Right lobe of liver (tissue), 6 donors: ENCODE data around the gene TANC2. TPM values are rescaled to one million over a fixed set of nuclear protein-coding genes. Genes with fewer than 3 reads are reported as not detected.

Experiments used
- ATAC-seq, 4 donors: fragments of 200-7000 bp; cut with Tn5 transposase; one replicate each; pipeline ENCODE4 v1.9.1; 2020; ENCODE audit warnings: mild to moderate bottlenecking in 4 of 4, moderate library complexity in 4 of 4
- DNase-seq, 3 donors: peaks; one replicate each; pipeline ENCODE4 v3.0.0-alpha.2; 2020
- H3K27ac ChIP-seq, 3 donors: fragments of 200-600 bp; one replicate each; pipeline ENCODE4 v1.8.0; 2022
- H3K27me3 ChIP-seq, 2 donors: fragments of 200-600 bp; one replicate each; pipeline ENCODE4 v1.8.0; 2022
- H3K36me3 ChIP-seq, 4 donors: fragments of 200-600 bp; sonication (generic) in 1 of 4; one replicate each; pipeline versions ENCODE4 v1.5.1 to v1.8.0; 2017 to 2022; ENCODE audit warnings: control low read depth in 1 of 4
- H3K4me1 ChIP-seq, 4 donors: fragments of 200-600 bp; sonication (generic) in 1 of 4; one replicate each; pipeline versions ENCODE4 v1.5.1 to v1.8.0; 2017 to 2022; ENCODE audit warnings: control low read depth in 1 of 4
- H3K4me3 ChIP-seq, 3 donors: fragments of 200-600 bp; one replicate each; pipeline ENCODE4 v1.8.0; 2022
- H3K9me3 ChIP-seq, 4 donors: fragments of 200-600 bp; sonication (generic) in 1 of 4; one replicate each; pipeline versions ENCODE4 v1.5.1 to v1.8.0; 2017 to 2022; ENCODE audit warnings: control low read depth in 1 of 4
- POLR2A ChIP-seq: fragments of 450-650 bp; IDR thresholded peaks from one replicate; pipeline ENCODE4 v1.6.1; 2017; ENCODE audit warnings: antibody characterized with exemption, mild to moderate bottlenecking
- WGBS: methylation state at CpG from one replicate; pipeline ENCODE4 v1.1.6; 2018; ENCODE audit warnings: low coverage, low lambda C conversion rate; ENCODE audit not compliant: insufficient coverage; ENCODE audit errors: missing lambda C conversion rate; 5-methylcytosine and 5-hydroxymethylcytosine counted together
- intact Hi-C, 2 donors: fragments of 100-400 bp; cut with DNase I; formaldehyde crosslinking; loops; one replicate each; pipeline versions ENCODE4 v1.11.2 to v1.14.1; 2022
- total RNA-seq, 6 experiments: library from RNA; depleted of rRNA in 2 of 6; stranded (reverse); fragments of >200 nt in 2 of 6; fragmentation: NEBNext Ultra II Directional in 3 of 6; extraction: Animal tissue kit (Norgen Biotek cat#: 25700) in 3 of 6; gene quantifications; one replicate each; pipeline versions ENCODE4 v1.1.0 to v1.2.4, GENCODE V29; 2016 to 2023
- TF ChIP-seq, protein P1 (sequence below), 4 donors: fragments of 200-600 bp in 3 of 4; fragments of 450-650 bp in 1 of 4; IDR thresholded peaks; one replicate each; pipeline versions ENCODE4 v1.5.1 to v1.8.0; 2016 to 2022; ENCODE audit warnings: antibody characterized with exemption in 4 of 4, mild to moderate bottlenecking in 2 of 4
- donor health status: DM: no; HTN: yes; CAD: no.
- donor health status: DM: no; HTN: no; CAD: no.
- donor health status: DM: no; HTN: no; CAD: no.
- donor health status: DM: no; HTN: yes; CAD: no.
- donor health status: DM: no; HTN: yes; CAD: no.

Gene TANC2
- total RNA-seq, 6 experiments from 2014 or later: 3.1 to 10.3 (median 5.2) TPM

DNA sequence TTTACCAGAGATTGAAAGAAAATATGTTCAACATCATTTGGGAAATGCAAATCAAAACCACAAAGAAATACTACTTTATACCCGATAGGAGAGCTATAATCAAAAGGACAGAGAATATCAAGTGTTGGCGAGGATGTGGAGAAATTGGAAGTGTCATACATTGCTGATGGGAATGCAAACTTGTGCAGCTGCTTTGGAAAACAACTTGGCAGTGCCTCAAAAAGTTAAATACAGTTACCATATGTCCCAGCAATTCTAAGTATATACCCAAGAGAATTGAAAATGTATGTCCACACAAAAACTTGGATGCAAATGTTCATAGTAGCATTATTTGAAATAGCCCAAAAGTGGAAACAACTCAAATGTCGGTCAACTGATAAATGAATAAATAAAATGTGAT lies 17.0 kb upstream of the TANC2 start:
- no peak for DNase-seq
- no peak for ATAC-seq
- Histone ChIP-seq H3K27me3 (no peaks in the 10 kb centered on the region), H3K9me3 (no peaks in the 10 kb centered on the region), H3K27ac (no peak overlapping the region), H3K4me3 (no peak overlapping the region), H3K4me1 (no peaks in the 10 kb centered on the region), H3K36me3 (no peaks in the 10 kb centered on the region)
- WGBS: 42% methylated on average over 3 of the region's 3 CpGs
- TF ChIP-seq, protein P1, sequence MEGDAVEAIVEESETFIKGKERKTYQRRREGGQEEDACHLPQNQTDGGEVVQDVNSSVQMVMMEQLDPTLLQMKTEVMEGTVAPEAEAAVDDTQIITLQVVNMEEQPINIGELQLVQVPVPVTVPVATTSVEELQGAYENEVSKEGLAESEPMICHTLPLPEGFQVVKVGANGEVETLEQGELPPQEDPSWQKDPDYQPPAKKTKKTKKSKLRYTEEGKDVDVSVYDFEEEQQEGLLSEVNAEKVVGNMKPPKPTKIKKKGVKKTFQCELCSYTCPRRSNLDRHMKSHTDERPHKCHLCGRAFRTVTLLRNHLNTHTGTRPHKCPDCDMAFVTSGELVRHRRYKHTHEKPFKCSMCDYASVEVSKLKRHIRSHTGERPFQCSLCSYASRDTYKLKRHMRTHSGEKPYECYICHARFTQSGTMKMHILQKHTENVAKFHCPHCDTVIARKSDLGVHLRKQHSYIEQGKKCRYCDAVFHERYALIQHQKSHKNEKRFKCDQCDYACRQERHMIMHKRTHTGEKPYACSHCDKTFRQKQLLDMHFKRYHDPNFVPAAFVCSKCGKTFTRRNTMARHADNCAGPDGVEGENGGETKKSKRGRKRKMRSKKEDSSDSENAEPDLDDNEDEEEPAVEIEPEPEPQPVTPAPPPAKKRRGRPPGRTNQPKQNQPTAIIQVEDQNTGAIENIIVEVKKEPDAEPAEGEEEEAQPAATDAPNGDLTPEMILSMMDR (IDR thresholded peaks at IDR 0.05): no peak
- no peak for TF ChIP-seq POLR2A
- intact Hi-C loops: no loop called here

DNA sequence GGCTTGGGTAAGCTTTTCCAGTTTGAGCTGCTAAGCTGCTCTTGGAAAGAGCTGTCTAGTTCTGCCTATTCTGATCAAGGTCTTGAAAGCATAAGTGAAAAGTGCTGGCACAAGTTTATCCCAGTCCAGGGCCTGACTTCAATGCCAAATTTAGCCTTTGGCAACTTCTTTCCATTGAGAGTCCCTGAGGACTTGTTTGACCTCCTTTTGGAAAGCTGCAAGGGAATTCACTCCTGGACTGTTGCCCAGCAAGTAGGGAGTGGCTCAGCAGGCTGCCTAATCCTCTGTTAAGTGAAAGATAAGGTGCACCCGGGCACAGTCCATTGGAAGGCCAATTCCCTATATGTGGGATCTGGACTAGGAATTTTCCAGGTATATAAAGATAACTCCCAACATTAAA lies 16.0 kb upstream of the TANC2 start:
- H3K4me1 ChIP-seq: no peaks in the 10 kb centered on the region
- no peak for TF ChIP-seq POLR2A
- TF ChIP-seq, protein P1 (IDR thresholded peaks at IDR 0.05): no peak
- H3K4me3 ChIP-seq: no peak overlapping the region
- DNase-seq (no peak), ATAC-seq (no peak)
- 14% methylated on average over 1 of the region's 1 CpG for WGBS
- intact Hi-C loops: no loop called here
- no peaks in the 10 kb centered on the region for H3K36me3 ChIP-seq
- no peaks in the 10 kb centered on the region for H3K27me3 ChIP-seq
- no peak overlapping the region for H3K27ac ChIP-seq
- H3K9me3 ChIP-seq: no peaks in the 10 kb centered on the region

DNA sequence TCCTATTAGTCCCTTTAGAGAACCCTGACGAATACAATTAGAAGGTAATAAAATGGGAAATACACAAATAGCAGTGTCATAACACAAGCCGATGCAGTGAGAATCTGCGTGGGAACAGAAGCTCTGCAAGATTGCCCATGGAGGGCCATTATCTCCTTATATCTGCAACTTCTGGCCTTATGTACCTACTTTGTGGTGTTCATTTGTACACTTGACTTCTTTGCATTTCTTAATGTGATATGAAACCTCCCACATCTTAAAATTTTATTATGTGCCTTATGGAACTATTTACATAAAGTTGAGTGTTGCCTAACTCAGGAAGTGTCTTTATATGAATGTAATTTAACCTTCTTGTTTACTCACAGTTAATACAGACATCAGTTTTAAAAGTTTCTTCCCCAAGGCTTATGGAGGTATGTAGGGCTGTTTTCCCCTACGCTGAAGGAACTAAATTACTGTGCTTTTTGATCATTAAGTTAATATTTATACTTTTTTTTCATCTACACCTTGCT lies 10.1 kb upstream of the TANC2 start:
- no peak overlapping the region for H3K4me3 ChIP-seq
- TF ChIP-seq POLR2A: no peak
- TF ChIP-seq, protein P1 (IDR thresholded peaks at IDR 0.05): no peak
- no peaks in the 10 kb centered on the region for H3K36me3 ChIP-seq
- intact Hi-C loops: no loop called here
- DNase-seq (no peak), ATAC-seq (no peak)
- no peaks in the 10 kb centered on the region for H3K27me3 ChIP-seq
- WGBS: 79% methylated on average over 4 of the region's 4 CpGs
- H3K27ac ChIP-seq: no peak overlapping the region
- no peaks in the 10 kb centered on the region for H3K4me1 ChIP-seq
- H3K9me3 ChIP-seq: no peaks in the 10 kb centered on the region

DNA sequence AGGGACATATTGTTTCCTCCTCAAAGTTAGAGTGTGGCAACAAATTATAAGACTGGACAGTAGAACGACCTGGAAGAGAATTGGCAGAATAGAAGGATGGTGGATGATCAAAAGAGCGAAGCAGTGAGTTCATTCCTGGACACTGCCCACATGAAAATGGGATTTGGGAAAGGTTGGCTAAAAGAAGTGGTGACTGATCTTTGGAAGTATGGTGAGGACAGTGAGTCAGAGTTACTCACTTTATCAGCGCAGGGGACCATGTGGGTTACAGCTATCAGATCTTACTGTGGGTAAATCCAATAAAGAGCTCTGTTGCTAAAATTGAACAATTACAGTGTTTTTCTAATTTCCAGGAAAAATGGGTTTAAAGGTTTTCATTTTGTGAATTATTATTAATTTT lies 2.7 kb upstream of the TANC2 start:
- ATAC-seq: no peak
- H3K4me3 ChIP-seq: no peak overlapping the region
- intact Hi-C loops: no loop called here
- H3K36me3 ChIP-seq: no peaks in the 10 kb centered on the region
- no peaks in the 10 kb centered on the region for H3K9me3 ChIP-seq
- peaks cover 0 to 8% (median 4%) of the 10 kb centered on the region in 4 donors for H3K4me1 ChIP-seq
- no peak overlapping the region for H3K27ac ChIP-seq
- H3K27me3 ChIP-seq: no peaks in the 10 kb centered on the region
- TF ChIP-seq POLR2A: no peak
- TF ChIP-seq, protein P1 (IDR thresholded peaks at IDR 0.05): no peak
- DNase-seq: no peak
- WGBS: 47% methylated on average over 3 of the region's 3 CpGs

DNA sequence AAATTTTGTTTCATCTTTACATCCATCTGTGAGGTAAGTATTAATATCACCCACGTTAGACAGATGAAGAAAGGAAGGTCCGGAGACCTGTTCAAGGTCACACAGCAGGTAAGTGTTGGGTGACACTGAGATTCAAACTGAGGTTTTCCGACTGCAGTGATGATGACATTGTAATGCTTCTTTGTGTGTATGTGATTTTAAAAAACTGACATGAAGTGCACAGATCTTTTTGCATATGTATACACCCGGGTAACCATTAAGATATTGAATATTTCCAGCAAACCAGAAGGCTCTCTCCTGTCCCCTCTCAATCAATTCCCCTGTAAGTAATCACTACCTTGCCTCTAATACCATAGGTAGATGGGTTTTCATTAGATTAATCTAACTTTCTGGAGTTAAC lies 1.5 kb upstream of the TANC2 start:
- no peak for TF ChIP-seq POLR2A
- TF ChIP-seq, protein P1 (IDR thresholded peaks at IDR 0.05): no peak
- WGBS: 52% methylated on average over 4 of the region's 4 CpGs
- Histone ChIP-seq H3K27ac (no peak overlapping the region), H3K36me3 (no peaks in the 10 kb centered on the region), H3K27me3 (no peaks in the 10 kb centered on the region), H3K4me3 (no peak overlapping the region), H3K4me1 (peaks cover 0 to 8% (median 4%) of the 10 kb centered on the region in 4 donors), H3K9me3 (no peaks in the 10 kb centered on the region)
- DNase-seq (no peak), ATAC-seq (no peak)
- intact Hi-C loops: no loop called here
